GM12878 (cell line): Measurements from ENCODE around the gene EEF1AKMT2.

ENCODE experiments used
- CTCF ChIP-seq, 3 experiments: IDR thresholded peaks in 2 of 3; conservative IDR thresholded peaks in 1 of 3; 2 replicates each; pipeline ENCODE4 v1.5.1; 2011; ENCODE audit warnings: low read depth in 3 of 3, low read length in 3 of 3, mild to moderate bottlenecking in 3 of 3, control low read depth in 2 of 3, moderate library complexity in 2 of 3, inconsistent platforms in 1 of 3, mixed read lengths in 1 of 3; ENCODE audit not compliant: control insufficient read depth in 2 of 3, insufficient read depth in 1 of 3; ENCODE audit errors: extremely low read depth in 1 of 3
- MEF2B ChIP-seq: fragments of 450-650 bp; IDR thresholded peaks from 2 replicates; pipeline ENCODE4 v1.6.1; 2018; ENCODE audit warnings: mild to moderate bottlenecking, moderate library complexity; ENCODE audit not compliant: partially characterized antibody, poor library complexity, severe bottlenecking
- YY1 ChIP-seq: IDR thresholded peaks from 2 replicates; pipeline ENCODE4 v1.6.1; 2011; ENCODE audit warnings: low read depth, mild to moderate bottlenecking, low read length
- ZBTB11 ChIP-seq: fragments of 450-650 bp; formaldehyde crosslinking; IDR thresholded peaks from 2 replicates; pipeline ENCODE4 v1.5.0; 2022; ENCODE audit warnings: mild to moderate bottlenecking, missing genetic modification characterization

GRCh38 chr10:124748166-124748565 is 43.5 kb downstream of the EEF1AKMT2 start:
- TF ChIP-seq YY1: no peak
- TF ChIP-seq ZBTB11 (CRISPR knock-in tag): no peak
- TF ChIP-seq CTCF (IDR thresholded peaks at IDR 0.05 in 2 of 3, conservative IDR thresholded peaks at IDR 0.05 in 1 of 3; ENCODE audit: control insufficient read depth in 2 of 3, extremely low read depth in 1 of 3, insufficient read depth in 1 of 3, low read depth in 3 of 3, low read length in 3 of 3): no peak
- TF ChIP-seq MEF2B: no peak
